HG03439 (cell line): ENCODE measurements around the gene ATOSA.

Experiments
- ATAC-seq: cut with Tn5 transposase; IDR thresholded peaks from one replicate; pipeline ENCODE4 v1.9.1; 2021; ENCODE audit warnings: mild to moderate bottlenecking, moderate library complexity; ENCODE audit not compliant: unreplicated experiment

Gene ATOSA

GRCh38 chr15:52653431-52653964 lies 25.7 kb downstream of the ATOSA start:
- no peak for ATAC-seq

- no peak for ATAC-seq
Measured at GRCh38 chr15:52652984-52653383, 26.2 kb downstream of the ATOSA start.

GRCh38 chr15:52652286-52652685 lies 26.9 kb downstream of the ATOSA start:
- ATAC-seq: no peak

DNA sequence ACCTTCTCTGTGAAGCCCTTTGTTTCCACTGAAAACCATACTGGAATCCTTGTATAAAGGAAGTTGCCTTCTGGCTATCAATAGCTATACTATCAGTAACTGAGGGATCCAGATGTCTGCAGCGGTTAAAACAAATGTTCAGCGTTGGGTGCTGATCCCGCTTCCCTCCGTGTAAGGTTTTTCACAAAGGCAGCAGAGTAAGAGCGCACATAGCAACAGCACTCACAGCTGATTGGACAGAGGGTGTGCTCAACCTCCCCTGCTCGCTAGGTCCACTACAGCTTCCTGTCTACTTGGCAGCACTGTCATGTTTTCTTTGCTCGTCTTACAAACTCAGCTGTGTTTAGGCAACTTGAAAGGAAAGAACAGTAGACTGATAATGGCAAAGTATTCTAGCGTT lies 27.3 kb downstream of the ATOSA start:
- ATAC-seq: no peak

DNA sequence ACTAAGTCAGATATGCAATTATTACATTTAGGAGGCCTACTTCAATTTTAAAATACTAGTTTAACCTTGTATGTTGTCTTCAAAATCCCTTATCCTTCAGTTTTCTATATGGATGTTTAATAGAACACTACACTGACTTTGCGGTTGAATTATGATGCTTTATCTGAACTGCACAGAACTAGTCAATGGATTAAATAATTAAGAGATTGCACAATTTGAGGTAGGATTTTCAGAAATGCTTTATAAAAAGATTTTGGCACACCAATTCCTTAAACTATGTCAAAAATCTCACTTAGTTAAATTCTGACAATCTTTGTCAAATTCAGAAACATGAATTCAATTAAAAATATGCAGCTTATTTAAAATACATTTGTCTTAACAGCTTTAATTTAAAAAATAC lies 28.1 kb downstream of the ATOSA start:
- no peak for ATAC-seq

GRCh38 chr15:52649686-52650085 lies 29.5 kb downstream of the ATOSA start:
- ATAC-seq: no peak

GRCh38 chr15:52645916-52646315 lies 33.3 kb downstream of the ATOSA start:
- ATAC-seq: no peak

GRCh38 chr15:52642386-52643361 lies 36.5 kb downstream of the ATOSA start:
- ATAC-seq: no peak

GRCh38 chr15:52636459-52636858 lies 42.7 kb downstream of the ATOSA start:
- no peak for ATAC-seq

GRCh38 chr15:52635908-52636307 lies 43.3 kb downstream of the ATOSA start:
- ATAC-seq: no peak
